Sigmoid colon (tissue), 7 donors: Measurements from ENCODE around the gene ZNF141. TPM values are rescaled to one million over a fixed set of nuclear protein-coding genes. Genes with fewer than 3 reads are reported as not detected.

Source experiments
- DNase-seq: peaks from one replicate; pipeline ENCODE4 v3.0.0-alpha.2; 2019
- H3K27ac ChIP-seq, 4 donors: fragments of 200-600 bp; sonication (generic); one replicate each; pipeline ENCODE4 v1.5.1; 2016 to 2019; ENCODE audit warnings: mild to moderate bottlenecking in 1 of 4
- H3K27me3 ChIP-seq, 3 donors: fragments of 200-600 bp; sonication (generic); one replicate each; pipeline ENCODE4 v1.5.1; 2019; ENCODE audit warnings: mild to moderate bottlenecking in 1 of 3
- H3K36me3 ChIP-seq, 4 donors: fragments of 200-600 bp; sonication (generic); one replicate each; pipeline ENCODE4 v1.5.1; 2016 to 2019
- H3K4me1 ChIP-seq, 4 donors: fragments of 200-600 bp; sonication (generic); one replicate each; pipeline ENCODE4 v1.5.1; 2017 to 2019
- H3K4me3 ChIP-seq, 4 donors: fragments of 200-600 bp; sonication (generic); one replicate each; pipeline ENCODE4 v1.5.1; 2017 to 2019; ENCODE audit warnings: mild to moderate bottlenecking in 2 of 4, moderate library complexity in 1 of 4
- H3K9me3 ChIP-seq, 4 donors: fragments of 200-600 bp in 3 of 4; sonication (generic) in 3 of 4; one replicate each; pipeline versions ENCODE4 v1.5.1 to v1.6.1; 2013 to 2019
- EP300 ChIP-seq, 4 donors: sonication (generic); formaldehyde crosslinking; IDR thresholded peaks; one replicate each; pipeline ENCODE4 v1.6.1; 2017; ENCODE audit warnings: antibody characterized with exemption in 4 of 4
- POLR2A ChIP-seq, 2 donors: fragments of 450-650 bp; IDR thresholded peaks; one replicate each; pipeline ENCODE4 v1.6.1; 2016; ENCODE audit warnings: antibody characterized with exemption in 2 of 2, mild to moderate bottlenecking in 2 of 2, moderate library complexity in 2 of 2
- POLR2AphosphoS5 ChIP-seq, 4 donors: sonication (generic); formaldehyde crosslinking; IDR thresholded peaks; one replicate each; pipeline ENCODE4 v1.6.1; 2017; ENCODE audit warnings: antibody characterized with exemption in 4 of 4
- WGBS, 2 donors: extraction: QIAGEN DNeasy Blood & Tissue Kit; methylation state at CpG; one replicate each; pipeline ENCODE4 v1.1.7; 2013; 5-methylcytosine and 5-hydroxymethylcytosine counted together
- intact Hi-C: fragments of 100-400 bp; cut with DNase I; formaldehyde crosslinking; loops from one replicate; pipeline ENCODE4 v1.15.1; 2023
- polyA plus RNA-seq, 3 donors: library from polyadenylated mRNA; stranded (reverse); fragments of 200-250 nt; gene quantifications; one replicate each; pipeline ENCODE4 v1.2.3, GENCODE V29; 2013
- small RNA-seq, 3 donors: library from RNA; depleted of rRNA; stranded (forward); fragments of <200 nt; gene quantifications; one replicate each; pipeline ENCODE3, GENCODE V24; 2016
- total RNA-seq, 4 donors: library from RNA; depleted of rRNA; stranded (reverse); fragments of >200 nt; gene quantifications; one replicate each; pipeline ENCODE4 v1.1.0, GENCODE V29; 2016
- TF ChIP-seq, protein P1 (sequence below), 4 experiments: fragments of 450-650 bp in 3 of 4; fragments of 200-600 bp in 1 of 4; IDR thresholded peaks; one replicate each; pipeline ENCODE4 v1.5.1; 2016 to 2019; ENCODE audit warnings: antibody characterized with exemption in 4 of 4, mild to moderate bottlenecking in 3 of 4, moderate library complexity in 2 of 4
- donor health status: healthy with polysubstance abuse.
- donor health status: Bipolar disorder and iron deficiency.
- donor health status: healthy.

The ZNF141 gene
- total and polyA plus RNA-seq, 7 donors: 2.4 to 24.4 (median 17.4) TPM

DNA sequence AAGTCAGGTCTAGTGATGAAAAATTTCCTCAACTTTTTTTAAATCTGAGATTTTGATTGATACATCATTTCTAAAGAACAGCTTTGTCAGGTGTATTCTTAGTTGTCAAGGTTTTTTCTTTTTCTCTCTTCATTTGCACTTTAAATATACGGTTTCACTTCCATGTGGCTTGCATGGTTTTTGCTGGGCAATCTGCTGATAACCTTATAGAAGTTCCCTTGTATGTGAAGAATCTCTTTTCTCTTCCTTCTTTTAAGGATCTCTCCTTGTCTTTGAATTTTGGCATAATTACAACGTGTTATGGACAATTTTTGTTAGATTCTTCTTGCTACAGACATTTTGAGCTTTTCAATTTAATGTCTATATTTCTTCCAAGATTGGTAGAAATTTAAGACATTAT lies 85.0 kb downstream of the ZNF141 start:
- TF ChIP-seq, protein P1, sequence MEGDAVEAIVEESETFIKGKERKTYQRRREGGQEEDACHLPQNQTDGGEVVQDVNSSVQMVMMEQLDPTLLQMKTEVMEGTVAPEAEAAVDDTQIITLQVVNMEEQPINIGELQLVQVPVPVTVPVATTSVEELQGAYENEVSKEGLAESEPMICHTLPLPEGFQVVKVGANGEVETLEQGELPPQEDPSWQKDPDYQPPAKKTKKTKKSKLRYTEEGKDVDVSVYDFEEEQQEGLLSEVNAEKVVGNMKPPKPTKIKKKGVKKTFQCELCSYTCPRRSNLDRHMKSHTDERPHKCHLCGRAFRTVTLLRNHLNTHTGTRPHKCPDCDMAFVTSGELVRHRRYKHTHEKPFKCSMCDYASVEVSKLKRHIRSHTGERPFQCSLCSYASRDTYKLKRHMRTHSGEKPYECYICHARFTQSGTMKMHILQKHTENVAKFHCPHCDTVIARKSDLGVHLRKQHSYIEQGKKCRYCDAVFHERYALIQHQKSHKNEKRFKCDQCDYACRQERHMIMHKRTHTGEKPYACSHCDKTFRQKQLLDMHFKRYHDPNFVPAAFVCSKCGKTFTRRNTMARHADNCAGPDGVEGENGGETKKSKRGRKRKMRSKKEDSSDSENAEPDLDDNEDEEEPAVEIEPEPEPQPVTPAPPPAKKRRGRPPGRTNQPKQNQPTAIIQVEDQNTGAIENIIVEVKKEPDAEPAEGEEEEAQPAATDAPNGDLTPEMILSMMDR (IDR thresholded peaks at IDR 0.05): no peak
- TF ChIP-seq POLR2AphosphoS5 (IDR thresholded peaks at IDR 0.05) (no peak), POLR2A (IDR thresholded peaks at IDR 0.05) (no peak), EP300 (IDR thresholded peaks at IDR 0.05) (no peak)
- no peak overlapping the region for H3K4me3 ChIP-seq
- no peak overlapping the region for H3K27ac ChIP-seq
- no peak for DNase-seq
- intact Hi-C loops: no loop called here
- H3K9me3 ChIP-seq: peaks cover 55 to 89% (median 72%) of the 10 kb centered on the region in 4 donors
- H3K27me3 ChIP-seq: no peaks in the 10 kb centered on the region
- 89 to 93% methylated on average over 2 of the region's 2 CpGs for WGBS, 2 donors
- H3K4me1 ChIP-seq: no peaks in the 10 kb centered on the region
- H3K36me3 ChIP-seq: peaks cover 0 to 20% (median 8%) of the 10 kb centered on the region in 4 donors

Small RNA genes lying within 50 kb of the gene (small RNA-seq; reads per million reads assigned to genes)
- gene AC079140.2 (0 to 0.06 (median 0) reads per million in 3 donors), gene MIR571 (0 reads per million in 3 donors), gene ZNF519P4 (0 reads per million in 3 donors)

Other genes with a start within 250 kb of the ZNF141 start
- gene ZNF718, start 213.3 kb upstream of the ZNF141 start, total RNA-seq: 10 to 100 TPM in 1 of 4 donors, 1 to 10 TPM in 3; 7.7 to 13.2 (median 8.6) TPM
- 1 to 10 TPM; 1.2 to 2.1 (median 1.4) TPM for gene ZNF718, start 213.3 kb upstream of the ZNF141 start, polyA plus RNA-seq
- gene ZNF732, start 32.3 kb upstream of the ZNF141 start, total RNA-seq: under 1 TPM in 1 of 4 donors, not detected in 3; 0.36 TPM
- under 1 TPM in 1 of 3 donors, not detected in 2; 0.12 TPM for gene ZNF732, start 32.3 kb upstream of the ZNF141 start, polyA plus RNA-seq
- 10 to 100 TPM; 19.0 to 25.5 (median 21.5) TPM for gene ZNF721, start 161.3 kb downstream of the ZNF141 start, total RNA-seq
- gene ZNF721, start 161.3 kb downstream of the ZNF141 start, polyA plus RNA-seq: 10 to 100 TPM in 1 of 3 donors, 1 to 10 TPM in 2; 6.2 to 11.1 (median 7.2) TPM
- 10 to 100 TPM; 32.1 to 71.2 (median 46.7) TPM for gene PIGG, start 161.4 kb downstream of the ZNF141 start, total RNA-seq
- 10 to 100 TPM in 1 of 3 donors, 1 to 10 TPM in 2; 6.0 to 38.0 (median 9.7) TPM for gene PIGG, start 161.4 kb downstream of the ZNF141 start, polyA plus RNA-seq
- under 1 TPM in 2 of 4 donors, not detected in 2; 0.36 to 0.41 TPM for gene TMEM271, start 238.5 kb downstream of the ZNF141 start, total RNA-seq
- under 1 TPM in 1 of 3 donors, not detected in 2; 0.06 TPM for gene TMEM271, start 238.5 kb downstream of the ZNF141 start, polyA plus RNA-seq